ENCODE results near the gene MSI2. TPM values are rescaled to one million over a fixed set of nuclear protein-coding genes. Genes with fewer than 3 reads are reported as not detected.

MSI2 gene
- total and polyA plus RNA-seq, 9 of the 15 experiments (the other 6 are each of a cell fraction or from before 2014, with no cell fraction given): 4.6 to 61.8 (median 42.4) TPM

DNA sequence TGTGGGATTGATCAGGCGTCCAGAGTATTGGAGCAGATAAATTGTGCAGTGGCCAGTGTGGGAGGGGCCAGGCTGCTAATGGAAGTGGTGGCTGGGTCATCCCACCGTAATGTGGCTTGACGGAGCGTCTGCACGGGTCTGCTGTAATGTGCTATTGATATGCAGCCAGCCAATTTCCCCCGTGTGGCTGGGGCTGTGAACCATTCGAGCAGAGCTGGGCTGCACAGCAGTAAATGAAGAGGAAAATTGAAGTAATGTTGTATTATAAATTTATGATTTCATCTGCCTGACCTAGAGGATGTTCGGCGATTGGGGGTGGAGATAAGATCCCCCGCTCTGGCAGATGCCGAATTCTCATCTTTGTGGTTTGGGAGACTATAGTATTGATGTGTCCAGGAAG is 367.3 kb downstream of the MSI2 start:
- ChIA-PET CTCF (ENCODE audit: low intra/inter-chr PET ratio) (no interaction called here), POLR2A (interaction anchor here (0.6 to 1.4 kb wide), 3 partner anchors 9 to 1211 kb away, joined by 3 to 4 read pairs (median 3); no protein-coding TSS in a partner anchor)
- FAIRE-seq (no peak), DNase-seq (ENCODE audit: extremely low read depth in 1 of 4, low spot score in 3 of 4) (no peak), ATAC-seq (no peak)
- Histone ChIP-seq H3K36me3 (ENCODE audit: control insufficient read depth, insufficient read depth, low read length) (peaks cover 16% of the 10 kb centered on the region; the same call in 2 of the 3 replicates), H4K20me1 (replicated peaks; ENCODE audit: control insufficient read depth, insufficient read depth, low read length) (no peaks in the 10 kb centered on the region; the same call in 1 of the 2 replicates), H3K9ac (ENCODE audit: insufficient read depth in 1 of 2, low read depth in 2 of 2, low read length in 2 of 2) (no peak overlapping the region), H3K9me1 (ENCODE audit: control insufficient read depth, insufficient read depth, low read length) (peaks cover 4% of the 10 kb centered on the region), H3K4me3 (no peak overlapping the region), H2AFZ (ENCODE audit: low read depth, low read length) (no peak overlapping the region), H3K79me2 (ENCODE audit: control insufficient read depth, insufficient read depth, low read length) (no peaks in the 10 kb centered on the region), H3K4me2 (ENCODE audit: insufficient read depth, low read length) (no peak overlapping the region), H3K9me3 (replicated peaks; ENCODE audit: control insufficient read depth, insufficient read depth, low read depth, low read length) (no peaks in the 10 kb centered on the region), H3K4me1 (replicated peaks in 1 of 2; ENCODE audit: control insufficient read depth in 2 of 2, insufficient read depth in 2 of 2, low read length in 2 of 2) (peaks cover 0 to 6% of the 10 kb centered on the region in 2 experiments; a peak in 2 of 5 replicates), H3K27ac (ENCODE audit: extremely low read depth, low read depth, low read length) (no peak overlapping the region), H3K27me3 (ENCODE audit: control insufficient read depth in 2 of 2, insufficient read depth in 2 of 2, low read length in 2 of 2) (no peaks in the 10 kb centered on the region)
- TF ChIP-seq ZSCAN32 (CRISPR knock-in tag; IDR thresholded peaks at IDR 0.05) (no peak), TAF9B (IDR thresholded peaks at IDR 0.05; ENCODE audit: partially characterized antibody) (no peak), MYBL2 (IDR thresholded peaks at IDR 0.05; ENCODE audit: low read depth) (no peak), MYBL2 (CRISPR knock-in tag; IDR thresholded peaks at IDR 0.05; ENCODE audit: borderline replicate concordance) (no peak), HNRNPK (IDR thresholded peaks at IDR 0.05; ENCODE audit: low read depth, low read length, poor library complexity, severe bottlenecking) (no peak), KHSRP (IDR thresholded peaks at IDR 0.05) (no peak), NBN (IDR thresholded peaks at IDR 0.05; ENCODE audit: low read depth) (no peak), TAF15 (IDR thresholded peaks at IDR 0.05; ENCODE audit: low read depth, low read length) (no peak), ZNF384 (IDR thresholded peaks at IDR 0.05; ENCODE audit: low read depth, low read length) (no peak), OTX1 (CRISPR knock-in tag; IDR thresholded peaks at IDR 0.05) (no peak)
- no TSS peak for BruUV-seq (replicated peaks)
- in situ Hi-C loops (cut with MboI) (no loop called here), intact Hi-C loops (cut with micrococcal nuclease) (no loop called here)
- 69% methylated on average over 11 of the region's 11 CpGs for WGBS (ENCODE audit: insufficient coverage, low coverage, missing lambda C conversion rate)

Data from K562 (cell line).